Measurements from ENCODE around the gene ABI3BP.

ABI3BP gene

DNA sequence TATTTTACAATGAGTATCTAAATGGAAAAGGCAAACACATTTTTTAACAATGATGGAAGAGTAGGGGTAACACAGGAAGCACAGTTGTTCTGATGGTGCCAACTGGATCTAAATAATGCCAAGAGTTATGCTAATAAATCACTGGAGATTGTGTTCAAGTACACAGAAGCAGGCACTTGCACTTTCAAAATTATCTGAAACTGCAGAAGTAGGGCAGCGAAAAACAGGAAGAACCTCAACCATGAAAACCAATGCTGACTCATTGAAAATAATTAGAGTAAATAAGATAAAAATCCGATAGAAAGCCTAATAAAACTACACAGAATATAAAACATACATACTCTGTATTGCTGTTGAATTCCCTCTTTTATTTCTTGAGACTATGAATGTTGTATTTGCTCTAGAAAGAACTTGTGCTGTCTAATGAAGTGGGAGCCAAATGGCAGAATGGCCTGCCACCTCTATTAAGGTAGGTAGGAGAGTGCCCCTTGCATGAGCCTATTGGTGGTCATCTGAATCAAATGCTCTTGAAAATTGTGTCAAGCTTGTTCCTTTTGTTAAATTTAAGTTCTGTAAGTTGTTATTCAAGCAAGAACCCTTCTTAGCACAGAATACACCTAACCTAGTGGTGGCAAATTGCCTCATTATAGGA is 93.7 kb downstream of the ABI3BP start:
- no peak for DNase-seq
- no peaks in the 10 kb centered on the region for H3K36me3 ChIP-seq (ENCODE audit: control insufficient read depth in 1 of 2, insufficient read depth in 2 of 2, low read length in 2 of 2)
- H3K4me3 ChIP-seq (ENCODE audit: low read depth, low read length) = no peak overlapping the region
- no peaks in the 10 kb centered on the region for H3K9me3 ChIP-seq (ENCODE audit: insufficient read depth, low read depth, low read length)
- H2AFZ ChIP-seq (ENCODE audit: insufficient read depth, low read length, poor library complexity) = no peak overlapping the region
- no peaks in the 10 kb centered on the region for H3K79me2 ChIP-seq (ENCODE audit: control insufficient read depth, insufficient read depth, low read length, poor library complexity)
- H4K91ac ChIP-seq (ENCODE audit: low read depth, low read length) = no peak overlapping the region
- H2AK5ac ChIP-seq (ENCODE audit: low read length) = no peak overlapping the region
- H3K27me3 ChIP-seq (ENCODE audit: insufficient read depth, low read length) = no peaks in the 10 kb centered on the region
- no CpG with 5 or more reads among the region's 2 CpGs for whole genome bisulfite sequencing (ENCODE audit: extremely low coverage, insufficient coverage, insufficient read length)
- no peak overlapping the region for H3K4ac ChIP-seq (ENCODE audit: low read depth, low read length)
- no peak overlapping the region for H4K8ac ChIP-seq (ENCODE audit: low read depth, low read length)
- no peak overlapping the region for H3K23ac ChIP-seq (ENCODE audit: low read length)
- H3K9ac ChIP-seq (ENCODE audit: low read length) = no peak overlapping the region
- H3K79me1 ChIP-seq (ENCODE audit: low read length) = no peaks in the 10 kb centered on the region
- no peaks in the 10 kb centered on the region for H3K4me1 ChIP-seq (ENCODE audit: control insufficient read depth in 1 of 2, insufficient read depth in 2 of 2, low read length in 2 of 2)
- H3K27ac ChIP-seq (ENCODE audit: low read depth, low read length) = no peak overlapping the region
- no peak overlapping the region for H3K18ac ChIP-seq (ENCODE audit: low read length)
- H2BK120ac ChIP-seq (ENCODE audit: insufficient read depth, low read length, poor library complexity) = no peak overlapping the region
- H3K4me2 ChIP-seq (ENCODE audit: low read length) = no peak overlapping the region
- no peak overlapping the region for H2BK5ac ChIP-seq (ENCODE audit: low read depth, low read length, poor library complexity)
- H3K14ac ChIP-seq (ENCODE audit: low read length) = no peak overlapping the region
- no peak overlapping the region for H2BK12ac ChIP-seq (ENCODE audit: low read length)
- no peak overlapping the region for H4K12ac ChIP-seq (ENCODE audit: low read depth, low read length)

- DNase-seq = no peak
- WGBS (ENCODE audit: extremely low coverage, insufficient coverage, insufficient read length) = no CpG with 5 or more reads among the region's 5 CpGs
- no peak overlapping the region for H2BK5ac ChIP-seq (ENCODE audit: low read depth, low read length, poor library complexity)
- no peak overlapping the region for H2BK12ac ChIP-seq (ENCODE audit: low read length)
- H3K27ac ChIP-seq (ENCODE audit: low read depth, low read length) = no peak overlapping the region
- H3K23ac ChIP-seq (ENCODE audit: low read length) = no peak overlapping the region
- H3K14ac ChIP-seq (ENCODE audit: low read length) = no peak overlapping the region
- no peak overlapping the region for H3K4ac ChIP-seq (ENCODE audit: low read depth, low read length)
- no peak overlapping the region for H4K12ac ChIP-seq (ENCODE audit: low read depth, low read length)
- no peaks in the 10 kb centered on the region for H3K4me1 ChIP-seq (ENCODE audit: control insufficient read depth in 1 of 2, insufficient read depth in 2 of 2, low read length in 2 of 2)
- no peak overlapping the region for H3K4me2 ChIP-seq (ENCODE audit: low read length)
- no peak overlapping the region for H3K9ac ChIP-seq (ENCODE audit: low read length)
- H2BK120ac ChIP-seq (ENCODE audit: insufficient read depth, low read length, poor library complexity) = no peak overlapping the region
- no peak overlapping the region for H4K8ac ChIP-seq (ENCODE audit: low read depth, low read length)
- no peaks in the 10 kb centered on the region for H3K27me3 ChIP-seq (ENCODE audit: insufficient read depth, low read length)
- no peak overlapping the region for H4K91ac ChIP-seq (ENCODE audit: low read depth, low read length)
- H3K79me1 ChIP-seq (ENCODE audit: low read length) = no peaks in the 10 kb centered on the region
- no peaks in the 10 kb centered on the region for H3K36me3 ChIP-seq (ENCODE audit: control insufficient read depth in 1 of 2, insufficient read depth in 2 of 2, low read length in 2 of 2)
- no peaks in the 10 kb centered on the region for H3K79me2 ChIP-seq (ENCODE audit: control insufficient read depth, insufficient read depth, low read length, poor library complexity)
- no peaks in the 10 kb centered on the region for H3K9me3 ChIP-seq (ENCODE audit: insufficient read depth, low read depth, low read length)
- H3K4me3 ChIP-seq (ENCODE audit: low read depth, low read length) = no peak overlapping the region
- H2AK5ac ChIP-seq (ENCODE audit: low read length) = no peak overlapping the region
- H3K18ac ChIP-seq (ENCODE audit: low read length) = no peak overlapping the region
- H2AFZ ChIP-seq (ENCODE audit: insufficient read depth, low read length, poor library complexity) = no peak overlapping the region
Measured at GRCh38 chr3:100898681-100899080, 94.5 kb downstream of the ABI3BP start.

- Histone ChIP-seq H2AK5ac (ENCODE audit: low read length) (no peak overlapping the region), H3K4me2 (ENCODE audit: low read length) (no peak overlapping the region)
Measured at GRCh38 chr3:100896994-100897393, 96.2 kb downstream of the ABI3BP start.

DNA sequence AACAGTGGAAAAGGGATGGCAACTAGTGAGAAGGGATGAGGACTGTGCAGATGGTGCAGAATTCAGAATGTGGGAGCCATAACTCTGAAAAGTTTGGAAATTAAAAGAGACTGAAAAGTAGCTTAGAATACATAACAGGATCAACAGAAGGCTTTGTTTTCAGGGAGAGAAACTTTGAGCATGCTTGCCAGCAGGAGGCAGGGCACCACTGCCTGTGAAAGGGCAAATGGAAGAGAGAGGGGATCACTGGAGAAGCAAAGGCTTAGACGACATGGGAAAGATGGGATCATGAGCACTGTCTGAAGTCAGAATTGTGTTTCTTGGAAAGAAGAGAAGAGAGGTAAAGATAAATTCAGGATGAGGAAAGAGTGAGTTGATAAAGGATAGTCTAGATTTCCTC is 99.6 kb downstream of the ABI3BP start:
- Histone ChIP-seq H2AK5ac (ENCODE audit: low read length) (no peak overlapping the region), H2BK5ac (ENCODE audit: low read depth, low read length, poor library complexity) (no peak overlapping the region), H3K9ac (ENCODE audit: low read length) (no peak overlapping the region), H3K9me3 (ENCODE audit: insufficient read depth, low read depth, low read length) (no peaks in the 10 kb centered on the region), H3K27me3 (ENCODE audit: insufficient read depth, low read length) (no peaks in the 10 kb centered on the region), H3K14ac (ENCODE audit: low read length) (no peak overlapping the region), H3K4me2 (ENCODE audit: low read length) (no peak overlapping the region), H3K4me1 (ENCODE audit: control insufficient read depth in 1 of 2, insufficient read depth in 2 of 2, low read length in 2 of 2) (no peaks in the 10 kb centered on the region), H3K4ac (ENCODE audit: low read depth, low read length) (no peak overlapping the region), H2BK120ac (ENCODE audit: insufficient read depth, low read length, poor library complexity) (no peak overlapping the region), H3K4me3 (ENCODE audit: low read depth, low read length) (no peak overlapping the region), H3K79me2 (ENCODE audit: control insufficient read depth, insufficient read depth, low read length, poor library complexity) (no peaks in the 10 kb centered on the region), H4K12ac (ENCODE audit: low read depth, low read length) (no peak overlapping the region), H2AFZ (ENCODE audit: insufficient read depth, low read length, poor library complexity) (no peak overlapping the region), H4K8ac (ENCODE audit: low read depth, low read length) (no peak overlapping the region), H3K36me3 (ENCODE audit: control insufficient read depth in 1 of 2, insufficient read depth in 2 of 2, low read length in 2 of 2) (no peaks in the 10 kb centered on the region), H3K23ac (ENCODE audit: low read length) (no peak overlapping the region), H3K27ac (ENCODE audit: low read depth, low read length) (no peak overlapping the region), H3K18ac (ENCODE audit: low read length) (no peak overlapping the region), H2BK12ac (ENCODE audit: low read length) (no peak overlapping the region), H3K79me1 (ENCODE audit: low read length) (no peaks in the 10 kb centered on the region), H4K91ac (ENCODE audit: low read depth, low read length) (no peak overlapping the region)
- WGBS (ENCODE audit: extremely low coverage, insufficient coverage, insufficient read length) = no CpG with 5 or more reads among the region's 1 CpG
- peak in 1 of 2 donors; percentile 18 for DNase-seq

More at GRCh38 chr3:100896994-100897393, 96.2 kb downstream of the ABI3BP start:
- Histone ChIP-seq H2BK5ac (ENCODE audit: low read depth, low read length, poor library complexity) (no peak overlapping the region), H4K8ac (ENCODE audit: low read depth, low read length) (no peak overlapping the region), H3K4me1 (ENCODE audit: control insufficient read depth in 1 of 2, insufficient read depth in 2 of 2, low read length in 2 of 2) (no peaks in the 10 kb centered on the region), H3K18ac (ENCODE audit: low read length) (no peak overlapping the region), H3K79me1 (ENCODE audit: low read length) (no peaks in the 10 kb centered on the region), H2AFZ (ENCODE audit: insufficient read depth, low read length, poor library complexity) (no peak overlapping the region), H3K4me3 (ENCODE audit: low read depth, low read length) (no peak overlapping the region), H4K91ac (ENCODE audit: low read depth, low read length) (no peak overlapping the region), H3K23ac (ENCODE audit: low read length) (no peak overlapping the region), H3K14ac (ENCODE audit: low read length) (no peak overlapping the region), H3K27ac (ENCODE audit: low read depth, low read length) (no peak overlapping the region), H3K4ac (ENCODE audit: low read depth, low read length) (no peak overlapping the region), H3K79me2 (ENCODE audit: control insufficient read depth, insufficient read depth, low read length, poor library complexity) (no peaks in the 10 kb centered on the region), H4K12ac (ENCODE audit: low read depth, low read length) (no peak overlapping the region), H3K9me3 (ENCODE audit: insufficient read depth, low read depth, low read length) (no peaks in the 10 kb centered on the region), H2BK12ac (ENCODE audit: low read length) (no peak overlapping the region), H3K9ac (ENCODE audit: low read length) (no peak overlapping the region), H3K27me3 (ENCODE audit: insufficient read depth, low read length) (no peaks in the 10 kb centered on the region), H2BK120ac (ENCODE audit: insufficient read depth, low read length, poor library complexity) (no peak overlapping the region), H3K36me3 (ENCODE audit: control insufficient read depth in 1 of 2, insufficient read depth in 2 of 2, low read length in 2 of 2) (no peaks in the 10 kb centered on the region)
- no CpG with 5 or more reads among the region's 2 CpGs for WGBS (ENCODE audit: extremely low coverage, insufficient coverage, insufficient read length)
- DNase-seq = no peak

All from trophoblast cell (in vitro differentiated cells and primary cell).